T-cell (primary cell): ENCODE results near the gene MCM8. TPM values are rescaled to one million over a fixed set of nuclear protein-coding genes. Genes with fewer than 3 reads are reported as not detected.

Experiments
- ATAC-seq, 4 experiments: fragments of 200-7000 bp in 3 of 4; fragments of 150-1000 bp in 1 of 4; cut with Tn5 transposase; replicated peaks in 1 of 4; 1 replicate in 3 of 4; 2 replicates in 1 of 4; pipeline ENCODE4 v1.10.0; 2021; ENCODE audit warnings: moderate library complexity in 3 of 4, mild to moderate bottlenecking in 2 of 4, moderate number of reproducible peaks in 1 of 4
- CTCF ChIA-PET, 2 donors: fragments of 300-600 bp; sonication (Branson Sonifier 250); formaldehyde crosslinking; loops; one replicate each; lab custom pipeline; 2022; ENCODE audit warnings: antibody characterized with exemption in 2 of 2; lab: Charles Lee
- POLR2A ChIA-PET, 2 donors: fragments of 300-600 bp; sonication (Branson Sonifier 250); formaldehyde crosslinking; loops; one replicate each; lab custom pipeline; 2022; ENCODE audit warnings: antibody characterized with exemption in 2 of 2; lab: Charles Lee
- DNase-seq, 35 experiments: peaks; one replicate each; pipeline versions ENCODE4 v3.0.0 to v3.0.0-alpha.2; 2013 to 2023
- H3K27ac ChIP-seq: one replicate; pipeline ENCODE4 v1.5.1; 2013; ENCODE audit warnings: low read length
- H3K27me3 ChIP-seq, 2 experiments: replicated peaks in 1 of 2; 1 replicate in 1 of 2; 2 replicates in 1 of 2; pipeline versions ENCODE4 v1.6.1 to v1.7.0; 2013; ENCODE audit warnings: low read length in 1 of 2, mixed read lengths in 1 of 2; ENCODE audit not compliant: control insufficient read depth in 2 of 2, insufficient read depth in 2 of 2; ENCODE audit errors: extremely low read depth in 1 of 2
- H3K36me3 ChIP-seq, 2 donors: 1 replicate in 1 of 2; 2 replicates in 1 of 2; pipeline versions ENCODE4 v1.6.1 to v1.7.0; 2013; ENCODE audit warnings: low read length in 1 of 2; ENCODE audit not compliant: control insufficient read depth in 2 of 2, insufficient read depth in 1 of 2; ENCODE audit errors: extremely low read depth in 1 of 2
- H3K4me1 ChIP-seq, 2 experiments: 1 replicate in 1 of 2; 2 replicates in 1 of 2; pipeline versions ENCODE4 v1.6.1 to v1.7.0; 2013; ENCODE audit warnings: low read length in 2 of 2, mixed read lengths in 1 of 2; ENCODE audit not compliant: insufficient read depth in 2 of 2, control insufficient read depth in 1 of 2; ENCODE audit errors: extremely low read depth in 1 of 2
- H3K4me3 ChIP-seq, 2 donors: 1 replicate in 1 of 2; 2 replicates in 1 of 2; pipeline versions ENCODE4 v1.5.1 to v1.7.0; 2013; ENCODE audit warnings: mild to moderate bottlenecking in 2 of 2, low read length in 1 of 2, moderate library complexity in 1 of 2; ENCODE audit not compliant: control insufficient read depth in 1 of 2; ENCODE audit errors: extremely low read depth in 1 of 2
- H3K9me3 ChIP-seq: 2 replicates; pipeline ENCODE4 v1.7.0; 2013
- H3K27ac Mint-ChIP-seq, 2 donors: one replicate each; pipeline ENCODE4 v1.8.0; 2020 to 2021; ENCODE audit warnings: mild to moderate bottlenecking in 2 of 2, mixed read lengths in 2 of 2
- H3K27me3 Mint-ChIP-seq, 2 donors: one replicate each; pipeline ENCODE4 v1.8.0; 2021 to 2022; ENCODE audit warnings: mixed read lengths in 2 of 2
- H3K36me3 Mint-ChIP-seq: one replicate; pipeline ENCODE4 v1.8.0; 2021; ENCODE audit warnings: mixed read lengths
- H3K4me1 Mint-ChIP-seq, 3 donors: one replicate each; pipeline ENCODE4 v1.8.0; 2020 to 2022; ENCODE audit warnings: mixed read lengths in 3 of 3, mild to moderate bottlenecking in 1 of 3
- H3K4me3 Mint-ChIP-seq, 3 donors: one replicate each; pipeline ENCODE4 v1.8.0; 2020 to 2022; ENCODE audit warnings: mild to moderate bottlenecking in 3 of 3, mixed read lengths in 3 of 3, moderate library complexity in 3 of 3
- H3K9me3 Mint-ChIP-seq, 3 donors: one replicate each; pipeline ENCODE4 v1.8.0; 2020 to 2022; ENCODE audit warnings: mixed read lengths in 3 of 3
- WGBS: methylation state at CpG from one replicate; pipeline ENCODE4 v1.1.5; 2013; ENCODE audit warnings: missing lambda C conversion rate; ENCODE audit not compliant: insufficient coverage; 5-methylcytosine and 5-hydroxymethylcytosine counted together
- total RNA-seq, 35 experiments: library from RNA in 6 of 35; stranded (reverse) in 6 of 35; fragments of 120-200 nt in 1 of 35; gene quantifications; one replicate each; pipeline versions ENCODE4 v1.2.1 to v1.2.4 and lab custom pipeline; 2013 to 2026

The MCM8 gene
- total RNA-seq, 5 donors from 2014 or later (not counting 1 experiment from before 2014, with no cell fraction given) = 4.4 to 8.3 (median 7.3) TPM

DNA sequence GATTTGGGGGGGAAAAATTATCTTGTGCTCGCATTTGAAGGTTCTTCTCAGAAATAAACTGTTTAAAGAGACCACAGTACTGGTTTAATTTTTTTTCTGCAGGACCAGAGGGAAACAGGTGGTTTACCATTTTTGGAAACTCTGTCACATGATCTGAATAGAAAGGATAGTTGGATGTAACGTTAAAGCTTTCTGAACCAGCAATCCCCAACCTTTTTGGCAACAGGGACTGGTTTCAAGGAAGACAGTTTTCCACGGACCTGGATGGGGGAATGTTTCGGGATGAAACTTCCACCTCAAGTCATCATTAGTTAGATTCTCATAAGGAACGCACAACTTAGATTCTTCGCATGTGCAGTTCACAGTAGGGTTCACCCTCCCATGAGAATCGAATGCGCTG lies 50.4 kb downstream of the MCM8 start:
- H3K4me3 ChIP-seq = no peak overlapping the region
- H3K27ac ChIP-seq = no peak overlapping the region
- H3K27ac Mint-ChIP-seq = no peak overlapping the region
- peaks cover 32 to 42% (median 34%) of the 10 kb centered on the region in 3 donors for H3K4me1 Mint-ChIP-seq
- H3K9me3 ChIP-seq = no peaks in the 10 kb centered on the region
- no peak for DNase-seq
- ChIA-PET CTCF (interaction anchor here in 1 of 2 donors (1.2 kb wide), 1 partner anchor 9 kb away, joined by 3 read pairs; no protein-coding TSS in a partner anchor), POLR2A (interaction anchor here (0.6 to 0.7 kb wide), 2 partner anchors 65 to 480 kb away, joined by 3 read pairs; no protein-coding TSS in a partner anchor)
- ATAC-seq = no peak
- H3K27me3 ChIP-seq = no peaks in the 10 kb centered on the region
- no peaks in the 10 kb centered on the region for H3K9me3 Mint-ChIP-seq
- H3K27me3 Mint-ChIP-seq = no peaks in the 10 kb centered on the region
- H3K36me3 Mint-ChIP-seq = no peaks in the 10 kb centered on the region
- WGBS = 52% methylated on average over 4 of the region's 8 CpGs
- H3K4me1 ChIP-seq = peaks cover 10 to 20% of the 10 kb centered on the region in 2 experiments
- no peaks in the 10 kb centered on the region for H3K36me3 ChIP-seq
- H3K4me3 Mint-ChIP-seq = no peak overlapping the region

DNA sequence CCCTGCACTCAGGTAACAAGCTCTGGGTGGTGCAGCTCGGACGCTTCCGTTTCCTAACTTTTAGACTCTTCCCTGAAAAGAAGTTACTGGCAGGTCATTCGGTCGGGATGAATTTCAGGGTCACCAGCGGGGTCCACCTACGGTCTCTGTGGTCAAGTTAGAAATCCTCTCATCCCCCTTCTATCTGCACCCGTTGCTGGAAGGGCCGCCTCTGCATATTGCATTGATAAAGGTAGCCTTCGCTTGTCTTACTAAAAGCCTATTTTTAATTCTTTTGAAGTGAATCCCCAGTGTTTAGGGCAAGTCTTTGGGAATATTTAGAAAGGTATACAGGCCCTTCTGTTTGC lies 56.1 kb downstream of the MCM8 start:
- no peaks in the 10 kb centered on the region for H3K27me3 ChIP-seq
- Mint-ChIP-seq H3K4me1 (peaks cover 36 to 37% (median 36%) of the 10 kb centered on the region in 3 donors), H3K9me3 (no peaks in the 10 kb centered on the region), H3K27me3 (no peaks in the 10 kb centered on the region), H3K4me3 (peak overlapping the region; percentile 92 to 95 (median 95)), H3K27ac (peak overlapping the region; percentile 90), H3K36me3 (peaks cover 15% of the 10 kb centered on the region)
- no peak overlapping the region for H3K27ac ChIP-seq
- DNase-seq (no peak), ATAC-seq (no peak)
- H3K4me3 ChIP-seq = peak overlapping the region; percentile 78 to 90
- ChIA-PET POLR2A (no interaction called here), CTCF (no interaction called here)
- no peaks in the 10 kb centered on the region for H3K9me3 ChIP-seq
- peaks cover 10 to 22% of the 10 kb centered on the region in 2 experiments for H3K4me1 ChIP-seq
- WGBS = 0% methylated on average over 5 of the region's 10 CpGs
- H3K36me3 ChIP-seq = peaks cover 0 to 9% of the 10 kb centered on the region in 2 donors

DNA sequence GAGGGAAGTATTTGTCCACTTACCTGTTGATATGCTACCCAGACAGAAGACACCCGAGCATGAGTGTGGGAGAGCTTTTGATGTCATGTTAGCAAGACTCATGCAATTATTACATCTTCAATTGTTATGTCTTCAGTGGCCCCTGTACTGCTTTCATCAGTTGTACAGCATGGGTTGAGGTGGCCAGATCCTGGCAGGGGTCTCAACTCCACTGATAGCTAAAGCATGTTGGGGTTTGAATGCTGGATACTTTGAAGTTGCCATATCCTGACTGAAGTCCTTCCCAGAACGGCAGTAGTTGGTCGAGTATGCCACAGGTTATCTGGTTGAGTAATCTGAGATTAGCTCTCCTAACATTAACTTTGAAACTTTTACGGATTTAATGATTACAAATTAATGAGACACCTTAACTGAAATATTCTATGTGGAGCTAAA lies 56.7 kb downstream of the MCM8 start:
- Histone ChIP-seq H3K9me3 (no peaks in the 10 kb centered on the region), H3K27me3 (no peaks in the 10 kb centered on the region), H3K4me1 (peaks cover 12 to 22% of the 10 kb centered on the region in 2 experiments), H3K27ac (no peak overlapping the region), H3K4me3 (peak overlapping the region; percentile 78 to 90), H3K36me3 (peaks cover 0 to 14% of the 10 kb centered on the region in 2 donors)
- DNase-seq (no peak), ATAC-seq (no peak)
- CTCF ChIA-PET = interaction anchor here in 1 of 2 donors (0.6 kb wide), 1 partner anchor 12 kb away, joined by 4 read pairs; no protein-coding TSS in a partner anchor
- no CpG with 5 or more reads among the region's 4 CpGs for WGBS
- POLR2A ChIA-PET = interaction anchor here in 1 of 2 donors (0.6 kb wide), 1 partner anchor 94 kb away, joined by 12 read pairs; no protein-coding TSS in a partner anchor
- Mint-ChIP-seq H3K36me3 (peaks cover 20% of the 10 kb centered on the region), H3K27ac (peak overlapping the region in 1 of 2 donors; percentile 48), H3K27me3 (no peaks in the 10 kb centered on the region), H3K4me3 (peak overlapping the region; percentile 92 to 95 (median 95)), H3K4me1 (peaks cover 39 to 42% (median 39%) of the 10 kb centered on the region in 3 donors), H3K9me3 (no peaks in the 10 kb centered on the region)

DNA sequence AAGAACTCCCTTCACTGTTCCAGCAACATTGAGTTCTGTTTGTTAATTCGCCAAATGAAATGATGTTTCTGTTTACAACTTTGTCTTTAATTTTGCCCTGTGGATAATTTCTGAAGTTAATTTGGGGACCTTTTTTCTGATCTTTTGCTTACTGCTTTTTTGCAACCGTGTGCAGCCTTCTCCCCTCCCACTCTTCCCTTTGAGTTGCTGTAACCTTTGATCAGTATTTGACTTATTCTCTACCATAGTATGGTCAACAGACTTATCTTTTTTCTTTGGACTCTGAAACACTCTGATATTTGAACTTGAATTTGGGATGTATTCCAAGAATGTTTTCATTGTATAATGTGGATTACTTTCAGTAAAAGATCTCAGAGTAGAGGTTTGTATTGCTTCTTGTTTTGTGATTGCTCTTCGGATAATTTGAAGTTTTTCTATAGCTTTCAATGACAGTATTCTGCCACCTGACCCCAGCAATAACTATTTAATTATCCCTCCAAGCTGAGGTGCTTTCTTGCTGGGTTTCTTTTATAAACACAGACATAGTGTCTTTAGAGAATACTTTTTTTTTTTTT lies 57.2 kb downstream of the MCM8 start:
- no peaks in the 10 kb centered on the region for H3K27me3 ChIP-seq
- DNase-seq (no peak), ATAC-seq (no peak)
- no peak overlapping the region for H3K27ac Mint-ChIP-seq
- peak overlapping the region; percentile 92 to 95 (median 95) for H3K4me3 Mint-ChIP-seq
- H3K36me3 ChIP-seq = peaks cover 0 to 19% of the 10 kb centered on the region in 2 donors
- H3K9me3 Mint-ChIP-seq = no peaks in the 10 kb centered on the region
- no peak overlapping the region for H3K27ac ChIP-seq
- peaks cover 44 to 47% (median 44%) of the 10 kb centered on the region in 3 donors for H3K4me1 Mint-ChIP-seq
- no CpG with 5 or more reads among the region's 3 CpGs for WGBS
- peaks cover 25% of the 10 kb centered on the region for H3K36me3 Mint-ChIP-seq
- CTCF ChIA-PET = interaction anchor here in 1 of 2 donors (0.6 to 1.1 kb wide), 2 partner anchors 13 to 56 kb away, joined by 3 to 4 read pairs; no protein-coding TSS in a partner anchor
- peaks cover 13 to 22% of the 10 kb centered on the region in 2 experiments for H3K4me1 ChIP-seq
- POLR2A ChIA-PET = interaction anchor here (0.6 to 0.7 kb wide), 2 partner anchors 94 to 172 kb away, joined by 3 to 12 read pairs; no protein-coding TSS in a partner anchor
- no peaks in the 10 kb centered on the region for H3K27me3 Mint-ChIP-seq
- H3K4me3 ChIP-seq = peak overlapping the region in 1 of 2 donors; percentile 90
- H3K9me3 ChIP-seq = no peaks in the 10 kb centered on the region

DNA sequence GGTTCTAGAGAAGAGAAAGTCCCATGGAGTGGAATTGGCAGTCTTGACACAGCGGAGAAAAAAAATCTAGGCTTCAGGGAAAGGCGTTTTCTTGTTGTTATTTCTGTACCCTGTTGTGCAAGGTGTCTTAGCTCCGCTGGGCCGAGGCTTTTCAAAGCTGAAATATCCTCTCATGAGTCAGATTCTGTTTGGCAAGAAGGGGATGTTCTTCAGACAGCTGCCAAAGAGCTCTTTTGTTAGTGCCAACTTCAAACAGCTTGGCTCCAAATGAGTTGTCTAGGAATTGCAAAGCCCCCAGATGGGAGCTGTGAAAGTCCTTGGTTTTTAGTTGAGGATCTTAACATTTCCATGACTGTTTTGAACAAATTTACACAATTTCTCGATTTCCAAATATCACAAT lies 57.8 kb downstream of the MCM8 start:
- H3K9me3 ChIP-seq = no peaks in the 10 kb centered on the region
- peak overlapping the region in 2 of 3 donors; percentile 36 to 92 for H3K4me3 Mint-ChIP-seq
- H3K9me3 Mint-ChIP-seq = no peaks in the 10 kb centered on the region
- no peak overlapping the region for H3K4me3 ChIP-seq
- no peak overlapping the region for H3K27ac ChIP-seq
- H3K27ac Mint-ChIP-seq = no peak overlapping the region
- ChIA-PET POLR2A (no interaction called here), CTCF (interaction anchor here (0.5 to 1.1 kb wide), 2 partner anchors 57 to 431 kb away, joined by 3 read pairs; no protein-coding TSS in a partner anchor)
- H3K27me3 Mint-ChIP-seq = no peaks in the 10 kb centered on the region
- peaks cover 0 to 24% of the 10 kb centered on the region in 2 donors for H3K36me3 ChIP-seq
- H3K4me1 Mint-ChIP-seq = peaks cover 46 to 49% (median 47%) of the 10 kb centered on the region in 3 donors
- WGBS = 61% methylated on average over 4 of the region's 5 CpGs
- peaks cover 29% of the 10 kb centered on the region for H3K36me3 Mint-ChIP-seq
- no peaks in the 10 kb centered on the region for H3K27me3 ChIP-seq
- DNase-seq (no peak), ATAC-seq (no peak)
- H3K4me1 ChIP-seq = peaks cover 13 to 22% of the 10 kb centered on the region in 2 experiments

DNA sequence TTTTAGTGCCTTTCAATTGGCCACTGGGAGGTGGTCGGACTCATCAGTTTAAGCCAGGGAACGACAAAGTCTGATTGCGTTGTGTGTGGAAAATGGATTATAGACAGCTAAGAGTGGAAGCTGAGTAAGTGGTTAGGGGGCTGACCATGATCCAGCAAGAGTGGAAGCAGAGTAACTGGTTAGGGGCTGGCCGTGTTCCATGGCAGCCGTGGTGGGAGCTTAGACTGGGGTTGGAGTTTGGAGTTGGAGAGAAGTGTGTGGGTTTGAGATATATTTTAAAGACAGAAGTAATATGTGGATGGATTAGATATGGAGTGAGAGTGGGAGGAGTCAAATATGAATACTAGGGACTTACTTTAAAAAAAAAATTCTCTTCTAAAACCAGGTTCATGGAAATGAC lies 61.7 kb downstream of the MCM8 start:
- ATAC-seq (no peak), DNase-seq (no peak)
- Mint-ChIP-seq H3K36me3 (peaks cover 52% of the 10 kb centered on the region), H3K4me3 (no peak overlapping the region), H3K27me3 (no peaks in the 10 kb centered on the region), H3K9me3 (no peaks in the 10 kb centered on the region), H3K4me1 (peaks cover 53 to 60% (median 55%) of the 10 kb centered on the region in 3 donors), H3K27ac (peak overlapping the region in 1 of 2 donors; percentile 50)
- peaks cover 7 to 8% of the 10 kb centered on the region in 2 experiments for H3K4me1 ChIP-seq
- H3K36me3 ChIP-seq = peaks cover 0 to 42% of the 10 kb centered on the region in 2 donors
- H3K9me3 ChIP-seq = no peaks in the 10 kb centered on the region
- WGBS = 98% methylated on average over 4 of the region's 5 CpGs
- no peak overlapping the region for H3K27ac ChIP-seq
- ChIA-PET CTCF (interaction anchor here in 1 of 2 donors (0.5 kb wide), 1 partner anchor 483 kb away, joined by 3 read pairs; no protein-coding TSS in a partner anchor), POLR2A (interaction anchor here in 1 of 2 donors (0.6 kb wide), 1 partner anchor 32 kb away, joined by 3 read pairs; no protein-coding TSS in a partner anchor)
- H3K27me3 ChIP-seq = no peaks in the 10 kb centered on the region
- no peak overlapping the region for H3K4me3 ChIP-seq
